Astrocyte (in vitro differentiated cells and primary cell): Measurements from ENCODE around the gene PFKFB1. TPM values are rescaled to one million over a fixed set of nuclear protein-coding genes. Genes with fewer than 3 reads are reported as not detected.

ENCODE experiments used
- DNase-seq: peaks from one replicate; pipeline ENCODE4 v3.0.0-alpha.2; 2010; ENCODE audit warnings: low read depth
- FAIRE-seq: peaks from 2 replicates; lab custom pipeline; 2011; peaks lifted over from hg19 to GRCh38; lab: Jason Lieb, UNC
- H2AFZ ChIP-seq: 2 replicates; pipeline ENCODE4 v1.6.0; 2012; ENCODE audit warnings: low read depth, low read length, inconsistent platforms
- H3K27ac ChIP-seq: 2 replicates; pipeline ENCODE4 v1.5.1; 2011; ENCODE audit warnings: low read depth, low read length, inconsistent platforms
- H3K27me3 ChIP-seq: 2 replicates; pipeline ENCODE4 v1.6.0; 2011; ENCODE audit warnings: low read length, inconsistent platforms; ENCODE audit not compliant: insufficient read depth
- H3K36me3 ChIP-seq: 2 replicates; pipeline ENCODE4 v1.5.1; 2011; ENCODE audit warnings: low read length, inconsistent platforms; ENCODE audit not compliant: insufficient read depth
- H3K4me1 ChIP-seq: 2 replicates; pipeline ENCODE4 v1.5.1; 2011; ENCODE audit warnings: low read length, inconsistent platforms; ENCODE audit not compliant: insufficient read depth
- H3K4me2 ChIP-seq: 2 replicates; pipeline ENCODE4 v1.6.0; 2012; ENCODE audit warnings: low read length, inconsistent platforms
- H3K4me3 ChIP-seq: 2 replicates; pipeline ENCODE4 v1.5.1; 2011; ENCODE audit warnings: low read depth, mild to moderate bottlenecking, low read length, inconsistent platforms; ENCODE audit not compliant: insufficient read depth
- H3K79me2 ChIP-seq: 2 replicates; pipeline ENCODE4 v1.6.0; 2012; ENCODE audit warnings: mild to moderate bottlenecking, low read length, inconsistent platforms; ENCODE audit not compliant: insufficient read depth
- H3K9ac ChIP-seq: 2 replicates; pipeline ENCODE4 v1.6.0; 2012; ENCODE audit warnings: mild to moderate bottlenecking, low read length, inconsistent platforms
- H3K9me3 ChIP-seq: 2 replicates; pipeline ENCODE4 v1.5.1; 2012; ENCODE audit warnings: low read depth, mild to moderate bottlenecking, low read length, inconsistent platforms; ENCODE audit not compliant: insufficient read depth
- H4K20me1 ChIP-seq: 2 replicates; pipeline ENCODE4 v1.6.0; 2012; ENCODE audit warnings: low read length, inconsistent platforms; ENCODE audit not compliant: insufficient read depth
- H3K27ac Mint-ChIP-seq: one replicate; pipeline ENCODE4 v1.8.0; 2021; ENCODE audit warnings: mild to moderate bottlenecking, mixed read lengths; ENCODE audit not compliant: unreplicated experiment
- H3K27me3 Mint-ChIP-seq: one replicate; pipeline ENCODE4 v1.8.0; 2021; ENCODE audit warnings: low read depth, mixed read lengths; ENCODE audit not compliant: unreplicated experiment
- H3K36me3 Mint-ChIP-seq: one replicate; pipeline ENCODE4 v1.8.0; 2021; ENCODE audit warnings: low read depth, mixed read lengths; ENCODE audit not compliant: unreplicated experiment
- H3K4me1 Mint-ChIP-seq: one replicate; pipeline ENCODE4 v1.8.0; 2021; ENCODE audit warnings: low read depth, mixed read lengths; ENCODE audit not compliant: unreplicated experiment
- H3K4me3 Mint-ChIP-seq: one replicate; pipeline ENCODE4 v1.8.0; 2021; ENCODE audit warnings: mild to moderate bottlenecking, moderate library complexity, mixed read lengths; ENCODE audit not compliant: unreplicated experiment
- H3K9me3 Mint-ChIP-seq: one replicate; pipeline ENCODE4 v1.8.0; 2021; ENCODE audit warnings: mild to moderate bottlenecking, mixed read lengths; ENCODE audit not compliant: unreplicated experiment
- CTCF ChIP-seq: IDR thresholded peaks from 2 replicates; pipeline ENCODE4 v1.5.1; 2011; ENCODE audit warnings: low read depth, mild to moderate bottlenecking, inconsistent platforms, low read length, moderate library complexity; ENCODE audit not compliant: insufficient read depth
- EZH2 ChIP-seq: IDR thresholded peaks from 2 replicates; pipeline ENCODE4 v1.6.1; 2012; ENCODE audit warnings: mild to moderate bottlenecking, low read length, inconsistent platforms; ENCODE audit not compliant: insufficient read depth
- total RNA-seq: library from RNA; stranded (reverse); gene quantifications from 2 replicates; pipeline ENCODE4 v1.2.1, GENCODE V29; 2021

The PFKFB1 gene
- total RNA-seq, 1 donor from 2014 or later, result 0.34 TPM

DNA sequence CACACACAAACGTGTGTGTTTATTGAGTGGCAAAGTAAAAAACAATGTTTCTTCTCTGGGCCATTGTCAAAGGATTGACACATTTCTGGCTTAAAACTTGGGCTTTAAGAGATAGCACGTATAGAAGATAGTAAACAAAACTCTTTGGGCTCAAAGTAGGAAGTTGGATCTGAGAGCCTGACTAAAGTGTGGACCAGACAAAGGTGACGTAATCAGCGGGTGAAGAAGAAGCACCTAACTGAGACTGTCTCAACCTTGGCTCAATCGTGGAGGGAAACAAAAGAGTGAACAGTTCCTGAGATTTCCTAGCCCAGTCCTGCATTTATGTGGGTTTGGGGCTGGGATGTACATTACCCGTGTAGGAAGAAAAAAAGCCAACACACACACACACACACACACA is 13.7 kb downstream of the PFKFB1 start:
- H3K27ac Mint-ChIP-seq, result no peak overlapping the region
- Histone ChIP-seq H2AFZ (no peak overlapping the region), H3K4me2 (no peak overlapping the region), H4K20me1 (no peaks in the 10 kb centered on the region), H3K79me2 (no peaks in the 10 kb centered on the region), H3K9ac (no peak overlapping the region), H3K36me3 (no peaks in the 10 kb centered on the region), H3K9me3 (no peaks in the 10 kb centered on the region), H3K27ac (no peak overlapping the region), H3K4me3 (no peak overlapping the region), H3K27me3 (no peaks in the 10 kb centered on the region), H3K4me1 (no peaks in the 10 kb centered on the region)
- no peaks in the 10 kb centered on the region for H3K27me3 Mint-ChIP-seq
- H3K9me3 Mint-ChIP-seq, result no peaks in the 10 kb centered on the region
- DNase-seq (no peak), FAIRE-seq (no peak)
- peaks cover 4% of the 10 kb centered on the region for H3K4me1 Mint-ChIP-seq
- no peaks in the 10 kb centered on the region for H3K36me3 Mint-ChIP-seq
- no peak overlapping the region for H3K4me3 Mint-ChIP-seq
- no peak for TF ChIP-seq CTCF
- TF ChIP-seq EZH2, result no peak

GRCh38 chrX:54979432-54979831 is 14.6 kb downstream of the PFKFB1 start:
- Histone ChIP-seq H3K4me2 (no peak overlapping the region), H3K9ac (no peak overlapping the region), H3K4me1 (no peaks in the 10 kb centered on the region), H3K27ac (no peak overlapping the region), H2AFZ (no peak overlapping the region), H3K27me3 (no peaks in the 10 kb centered on the region), H3K79me2 (no peaks in the 10 kb centered on the region), H3K9me3 (no peaks in the 10 kb centered on the region), H4K20me1 (no peaks in the 10 kb centered on the region), H3K4me3 (no peak overlapping the region), H3K36me3 (no peaks in the 10 kb centered on the region)
- Mint-ChIP-seq H3K9me3 (no peaks in the 10 kb centered on the region), H3K27ac (no peak overlapping the region), H3K27me3 (no peaks in the 10 kb centered on the region), H3K4me1 (peaks cover 4% of the 10 kb centered on the region), H3K4me3 (no peak overlapping the region), H3K36me3 (no peaks in the 10 kb centered on the region)
- TF ChIP-seq CTCF, result no peak
- no peak for TF ChIP-seq EZH2
- no peak for DNase-seq
- peak; percentile 84 for FAIRE-seq

- H3K27ac ChIP-seq, result no peak overlapping the region
- no peaks in the 10 kb centered on the region for H3K4me1 ChIP-seq
- FAIRE-seq (peak; percentile 17), DNase-seq (peak; percentile 57)
- H3K9ac ChIP-seq, result no peak overlapping the region
- H3K9me3 Mint-ChIP-seq, result no peaks in the 10 kb centered on the region
- no peaks in the 10 kb centered on the region for H4K20me1 ChIP-seq
- H2AFZ ChIP-seq, result no peak overlapping the region
- no peaks in the 10 kb centered on the region for H3K9me3 ChIP-seq
- no peaks in the 10 kb centered on the region for H3K36me3 Mint-ChIP-seq
- no peak overlapping the region for H3K27ac Mint-ChIP-seq
- H3K27me3 Mint-ChIP-seq, result no peaks in the 10 kb centered on the region
- no peak overlapping the region for H3K4me3 Mint-ChIP-seq
- H3K36me3 ChIP-seq, result no peaks in the 10 kb centered on the region
- H3K4me1 Mint-ChIP-seq, result peaks cover 4% of the 10 kb centered on the region
- H3K4me3 ChIP-seq, result no peak overlapping the region
- H3K79me2 ChIP-seq, result no peaks in the 10 kb centered on the region
- H3K4me2 ChIP-seq, result no peak overlapping the region
- TF ChIP-seq EZH2, result no peak
- TF ChIP-seq CTCF, result peak; percentile 9
- no peaks in the 10 kb centered on the region for H3K27me3 ChIP-seq
Measured at GRCh38 chrX:54978448-54978847, 15.5 kb downstream of the PFKFB1 start.
